K562 (cell line): ENCODE measurements around the gene EME2. TPM values are rescaled to one million over a fixed set of nuclear protein-coding genes. Genes with fewer than 3 reads are reported as not detected.
A peak's percentile ranks its signal among the peaks of the same experiment; 100 is the strongest.

Experiments used
- CBX5 ChIP-seq: IDR thresholded peaks from 2 replicates; pipeline ENCODE4 v1.6.1; 2014; ENCODE audit warnings: low read depth, borderline replicate concordance
- CCAR2 ChIP-seq: fragments of 200-400 bp; formaldehyde crosslinking; IDR thresholded peaks from 2 replicates; pipeline ENCODE4 v1.6.1; 2017; ENCODE audit warnings: mild to moderate bottlenecking, low read depth, low read length
- EP300 ChIP-seq: IDR thresholded peaks from 2 replicates; pipeline ENCODE4 v1.6.1; 2012; ENCODE audit warnings: low read length, improper control_type of control experiment
- FOXJ2 ChIP-seq: fragments of 200-800 bp; sonication (Bioruptor generic); IDR thresholded peaks from 2 replicates; pipeline ENCODE4 v1.6.1; 2016; ENCODE audit warnings: missing genetic modification characterization, missing compliant biosample characterization
- MBD2 ChIP-seq: sonication (generic); IDR thresholded peaks from 2 replicates; pipeline ENCODE4 v1.6.1; 2016; ENCODE audit warnings: low read depth, borderline replicate concordance
- MEIS2 ChIP-seq: fragments of 450-650 bp; IDR thresholded peaks from 2 replicates; pipeline ENCODE4 v1.6.1; 2014; ENCODE audit warnings: mild to moderate bottlenecking; ENCODE audit not compliant: partially characterized antibody
- NR2C1 ChIP-seq, 2 experiments: fragments of 450-650 bp; IDR thresholded peaks; 2 replicates each; pipeline ENCODE4 v1.6.1; 2017; ENCODE audit warnings: mild to moderate bottlenecking in 2 of 2, antibody characterized with exemption in 1 of 2, inconsistent platforms in 1 of 2, missing compliant biosample characterization in 1 of 2, missing genetic modification characterization in 1 of 2
- PHF20 ChIP-seq: fragments of 450-650 bp; IDR thresholded peaks from 2 replicates; pipeline ENCODE4 v1.6.1; 2018; ENCODE audit not compliant: partially characterized antibody
- SAFB2 ChIP-seq: fragments of 200-400 bp; formaldehyde crosslinking; IDR thresholded peaks from 2 replicates; pipeline ENCODE4 v1.6.1; 2018; ENCODE audit warnings: borderline replicate concordance, low read length, low read depth, moderate library complexity; ENCODE audit not compliant: severe bottlenecking
- SIRT6 ChIP-seq: IDR thresholded peaks from one replicate; pipeline ENCODE4 v1.6.1; 2012; ENCODE audit warnings: low read depth, mild to moderate bottlenecking, control low read depth, inconsistent platforms, low read length, moderate library complexity
- TAF1 ChIP-seq: IDR thresholded peaks from 2 replicates; pipeline ENCODE4 v1.6.1; 2011; ENCODE audit warnings: mild to moderate bottlenecking, low read length, moderate library complexity; ENCODE audit not compliant: insufficient read depth, control insufficient read depth, severe bottlenecking; ENCODE audit errors: extremely low read depth
- THAP12 ChIP-seq: fragments of 250-450 bp; sonication (Bioruptor Pico); IDR thresholded peaks from 2 replicates; pipeline ENCODE4 v1.9.0; 2021; ENCODE audit warnings: mild to moderate bottlenecking, inconsistent platforms
- WHSC1 ChIP-seq: IDR thresholded peaks from one replicate; pipeline ENCODE4 v1.6.1; 2012; ENCODE audit warnings: low read length, control low read depth, inconsistent platforms
- YY1 ChIP-seq, 3 experiments: IDR thresholded peaks; 2 replicates each; pipeline ENCODE4 v1.6.1; 2011; ENCODE audit warnings: low read length in 2 of 3, mild to moderate bottlenecking in 2 of 3, moderate library complexity in 2 of 3, borderline replicate concordance in 1 of 3, control low read depth in 1 of 3, low read depth in 1 of 3; ENCODE audit not compliant: insufficient read depth in 3 of 3, insufficient replicate concordance in 2 of 3, control insufficient read depth in 1 of 3, insufficient read length in 1 of 3; ENCODE audit errors: extremely low read depth in 1 of 3
- ZNF764 ChIP-seq: fragments of 250-450 bp; sonication (Bioruptor Pico); IDR thresholded peaks from 2 replicates; pipeline ENCODE4 v1.4.0; 2020; ENCODE audit warnings: low read depth, mild to moderate bottlenecking, moderate library complexity
- polyA plus RNA-seq, 8 experiments: library from polyadenylated mRNA; depleted of rRNA in 4 of 8; stranded (reverse) in 5 of 8; unstranded in 3 of 8; fragments of >200 nt; fragmentation: Nextera tagmentation in 2 of 8; fragmentation: Illumina TruSeq in 1 of 8; extraction: Ambion mirVana in 2 of 8; extraction: Trizol in 1 of 8; gene quantifications; 2 replicates each; pipeline versions ENCODE4 v1.2.1 to v1.2.3, GENCODE V29; 2011 to 2014; ENCODE audit warnings: inconsistent platforms in 1 of 8, missing spikeins in 1 of 8
- total RNA-seq, 7 experiments: library from RNA; depleted of rRNA in 6 of 7; stranded (reverse); fragments of >200 nt in 6 of 7; fragmentation: Illumina TruSeq in 2 of 7; extraction: Trizol in 2 of 7; gene quantifications; 2 replicates each; pipeline versions ENCODE4 v1.2.1 to v1.2.3, GENCODE V29; 2011 to 2021; ENCODE audit warnings: low replicate concordance in 1 of 7
- TF ChIP-seq, protein P1 (sequence below): sonication (generic); formaldehyde crosslinking; IDR thresholded peaks from 2 replicates; pipeline ENCODE4 v1.8.1; 2023; ENCODE audit warnings: mild to moderate bottlenecking, missing genetic modification reagents
- TF ChIP-seq, protein P2 (sequence below): fragments of 450-650 bp; conservative IDR thresholded peaks from 2 replicates; pipeline ENCODE4 v1.6.1; 2016; ENCODE audit warnings: missing genetic modification characterization, low read depth, mild to moderate bottlenecking, control low read depth, missing compliant biosample characterization
- TF ChIP-seq, protein P3 (sequence below): sonication (generic); formaldehyde crosslinking; IDR thresholded peaks from 2 replicates; pipeline ENCODE4 v1.8.1; 2023; ENCODE audit warnings: mild to moderate bottlenecking, missing genetic modification reagents

EME2 gene
- total and polyA plus RNA-seq, 9 of the 15 experiments (the other 6 are each of a cell fraction or from before 2014, with no cell fraction given) = 0.35 to 19.9 (median 3.5) TPM

DNA sequence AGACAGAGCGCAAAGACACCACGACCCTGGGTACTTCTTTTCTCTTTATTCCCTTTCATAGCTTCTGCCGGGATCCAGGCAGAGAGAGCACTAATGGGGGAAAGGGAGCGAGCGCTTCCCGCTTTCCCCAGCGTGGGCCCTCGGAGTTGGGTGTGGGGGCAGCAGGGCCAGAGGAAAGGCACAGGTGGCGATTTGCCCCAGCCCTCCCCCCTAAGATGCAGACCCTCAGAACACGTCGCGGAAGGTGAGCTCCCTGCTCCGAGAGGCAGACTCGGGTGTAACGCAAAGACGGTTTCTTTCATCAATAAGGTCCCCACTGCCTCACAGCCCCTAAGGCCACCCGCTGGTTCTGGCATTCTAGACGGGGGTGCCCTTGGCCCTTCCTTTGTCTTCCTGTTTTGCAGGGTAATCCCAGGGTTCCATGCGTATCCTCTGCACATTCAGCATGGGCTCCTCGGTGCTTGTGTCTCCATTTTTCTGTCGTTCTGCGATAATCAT, 697 bp upstream of the EME2 start (continued):
- TF ChIP-seq YY1 (IDR thresholded peaks at IDR 0.05; ENCODE audit: borderline replicate concordance in 1 of 3, control insufficient read depth in 1 of 3, extremely low read depth in 1 of 3, insufficient read depth in 3 of 3, insufficient read length in 1 of 3, insufficient replicate concordance in 2 of 3, low read depth in 1 of 3, low read length in 2 of 3) (peak in 1 of 3 experiments; percentile 33), MBD2 (no peak), EP300 (no peak), FOXJ2 (tag) (no peak), MEIS2 (no peak), CCAR2 (no peak), THAP12 (no peak), SIRT6 (peak; percentile 26), SAFB2 (no peak), TAF1 (no peak), NR2C1 (IDR thresholded peaks at IDR 0.05) (no peak), NR2C1 (tag; IDR thresholded peaks at IDR 0.05) (no peak), WHSC1 (no peak), CBX5 (no peak), ZNF764 (no peak), PHF20 (peak; percentile 7)
- TF ChIP-seq, protein P1, sequence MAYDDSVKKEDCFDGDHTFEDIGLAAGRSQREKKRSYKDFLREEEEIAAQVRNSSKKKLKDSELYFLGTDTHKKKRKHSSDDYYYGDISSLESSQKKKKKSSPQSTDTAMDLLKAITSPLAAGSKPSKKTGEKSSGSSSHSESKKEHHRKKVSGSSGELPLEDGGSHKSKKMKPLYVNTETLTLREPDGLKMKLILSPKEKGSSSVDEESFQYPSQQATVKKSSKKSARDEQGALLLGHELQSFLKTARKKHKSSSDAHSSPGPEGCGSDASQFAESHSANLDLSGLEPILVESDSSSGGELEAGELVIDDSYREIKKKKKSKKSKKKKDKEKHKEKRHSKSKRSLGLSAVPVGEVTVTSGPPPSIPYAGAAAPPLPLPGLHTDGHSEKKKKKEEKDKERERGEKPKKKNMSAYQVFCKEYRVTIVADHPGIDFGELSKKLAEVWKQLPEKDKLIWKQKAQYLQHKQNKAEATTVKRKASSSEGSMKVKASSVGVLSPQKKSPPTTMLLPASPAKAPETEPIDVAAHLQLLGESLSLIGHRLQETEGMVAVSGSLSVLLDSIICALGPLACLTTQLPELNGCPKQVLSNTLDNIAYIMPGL (CRISPR knock-in tag) = no peak
- TF ChIP-seq, protein P2, sequence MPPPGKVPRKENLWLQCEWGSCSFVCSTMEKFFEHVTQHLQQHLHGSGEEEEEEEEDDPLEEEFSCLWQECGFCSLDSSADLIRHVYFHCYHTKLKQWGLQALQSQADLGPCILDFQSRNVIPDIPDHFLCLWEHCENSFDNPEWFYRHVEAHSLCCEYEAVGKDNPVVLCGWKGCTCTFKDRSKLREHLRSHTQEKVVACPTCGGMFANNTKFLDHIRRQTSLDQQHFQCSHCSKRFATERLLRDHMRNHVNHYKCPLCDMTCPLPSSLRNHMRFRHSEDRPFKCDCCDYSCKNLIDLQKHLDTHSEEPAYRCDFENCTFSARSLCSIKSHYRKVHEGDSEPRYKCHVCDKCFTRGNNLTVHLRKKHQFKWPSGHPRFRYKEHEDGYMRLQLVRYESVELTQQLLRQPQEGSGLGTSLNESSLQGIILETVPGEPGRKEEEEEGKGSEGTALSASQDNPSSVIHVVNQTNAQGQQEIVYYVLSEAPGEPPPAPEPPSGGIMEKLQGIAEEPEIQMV (tag) = no peak
- TF ChIP-seq, protein P3, sequence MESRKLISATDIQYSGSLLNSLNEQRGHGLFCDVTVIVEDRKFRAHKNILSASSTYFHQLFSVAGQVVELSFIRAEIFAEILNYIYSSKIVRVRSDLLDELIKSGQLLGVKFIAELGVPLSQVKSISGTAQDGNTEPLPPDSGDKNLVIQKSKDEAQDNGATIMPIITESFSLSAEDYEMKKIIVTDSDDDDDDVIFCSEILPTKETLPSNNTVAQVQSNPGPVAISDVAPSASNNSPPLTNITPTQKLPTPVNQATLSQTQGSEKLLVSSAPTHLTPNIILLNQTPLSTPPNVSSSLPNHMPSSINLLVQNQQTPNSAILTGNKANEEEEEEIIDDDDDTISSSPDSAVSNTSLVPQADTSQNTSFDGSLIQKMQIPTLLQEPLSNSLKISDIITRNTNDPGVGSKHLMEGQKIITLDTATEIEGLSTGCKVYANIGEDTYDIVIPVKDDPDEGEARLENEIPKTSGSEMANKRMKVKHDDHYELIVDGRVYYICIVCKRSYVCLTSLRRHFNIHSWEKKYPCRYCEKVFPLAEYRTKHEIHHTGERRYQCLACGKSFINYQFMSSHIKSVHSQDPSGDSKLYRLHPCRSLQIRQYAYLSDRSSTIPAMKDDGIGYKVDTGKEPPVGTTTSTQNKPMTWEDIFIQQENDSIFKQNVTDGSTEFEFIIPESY (CRISPR knock-in tag) = no peak
